GM21423 (cell line): Measurements from ENCODE around the gene USP22.

ENCODE experiments used
- ATAC-seq: cut with Tn5 transposase; IDR thresholded peaks from one replicate; pipeline ENCODE4 v1.9.1; 2021; ENCODE audit warnings: mild to moderate bottlenecking, moderate library complexity; ENCODE audit not compliant: unreplicated experiment

The USP22 gene

DNA sequence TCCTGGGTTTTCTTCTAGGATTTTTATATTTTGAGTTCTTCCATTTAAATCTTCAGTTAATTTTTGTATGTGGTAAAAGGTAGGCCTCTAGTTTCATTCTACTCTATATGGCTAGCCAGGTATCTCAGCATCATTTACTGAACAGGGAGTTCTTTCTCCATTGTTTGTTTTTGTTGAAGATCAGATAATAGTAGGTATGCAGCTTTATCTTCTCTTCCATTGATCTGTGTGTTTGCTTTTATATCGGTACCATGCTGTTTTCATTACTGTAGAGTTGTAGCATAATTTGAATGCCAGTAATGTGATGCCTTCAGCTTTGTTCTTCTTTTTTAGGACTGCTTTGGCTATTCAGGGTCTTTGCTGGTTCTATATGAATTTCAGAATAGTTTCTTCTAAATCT lies 77.3 kb downstream of the USP22 start:
- ATAC-seq = no peak

DNA sequence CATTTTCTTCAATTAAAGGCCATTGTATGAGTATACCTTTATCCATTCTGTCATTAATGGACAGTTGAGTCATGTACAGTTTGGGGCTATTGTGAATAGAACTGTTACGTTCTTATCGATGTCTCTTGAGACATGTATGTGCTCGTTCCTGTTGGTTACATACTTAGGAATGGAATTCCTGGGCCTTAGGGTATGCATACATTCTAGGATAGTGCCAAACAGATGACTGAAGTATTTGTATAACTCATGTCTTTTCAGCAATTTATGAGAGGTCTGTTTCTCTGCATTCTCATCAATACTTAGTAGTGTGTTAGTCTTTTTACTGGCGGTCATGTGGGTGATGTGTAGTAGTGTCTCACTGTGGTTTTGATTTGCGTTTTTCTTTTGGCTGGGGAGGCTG lies 81.2 kb downstream of the USP22 start:
- ATAC-seq = no peak

DNA sequence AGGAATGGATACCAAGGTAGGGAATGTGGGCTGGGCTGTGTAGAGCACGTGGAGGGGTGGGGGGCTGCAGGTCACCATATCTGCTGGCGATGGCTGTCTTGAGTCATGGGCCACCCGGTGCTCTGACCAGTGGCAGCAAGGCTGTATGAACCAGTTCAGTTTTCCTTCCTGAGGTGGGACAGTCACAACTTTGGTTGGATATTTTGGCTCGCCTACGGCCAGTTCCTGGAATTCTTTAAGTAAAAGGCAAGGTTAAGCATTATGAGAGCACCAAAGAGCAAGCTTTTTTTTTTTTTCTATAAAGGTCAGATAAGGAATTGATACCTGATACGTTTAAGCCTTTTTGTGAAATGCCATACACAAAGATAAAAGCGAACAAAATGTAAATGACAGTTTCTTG lies 81.9 kb downstream of the USP22 start:
- no peak for ATAC-seq

DNA sequence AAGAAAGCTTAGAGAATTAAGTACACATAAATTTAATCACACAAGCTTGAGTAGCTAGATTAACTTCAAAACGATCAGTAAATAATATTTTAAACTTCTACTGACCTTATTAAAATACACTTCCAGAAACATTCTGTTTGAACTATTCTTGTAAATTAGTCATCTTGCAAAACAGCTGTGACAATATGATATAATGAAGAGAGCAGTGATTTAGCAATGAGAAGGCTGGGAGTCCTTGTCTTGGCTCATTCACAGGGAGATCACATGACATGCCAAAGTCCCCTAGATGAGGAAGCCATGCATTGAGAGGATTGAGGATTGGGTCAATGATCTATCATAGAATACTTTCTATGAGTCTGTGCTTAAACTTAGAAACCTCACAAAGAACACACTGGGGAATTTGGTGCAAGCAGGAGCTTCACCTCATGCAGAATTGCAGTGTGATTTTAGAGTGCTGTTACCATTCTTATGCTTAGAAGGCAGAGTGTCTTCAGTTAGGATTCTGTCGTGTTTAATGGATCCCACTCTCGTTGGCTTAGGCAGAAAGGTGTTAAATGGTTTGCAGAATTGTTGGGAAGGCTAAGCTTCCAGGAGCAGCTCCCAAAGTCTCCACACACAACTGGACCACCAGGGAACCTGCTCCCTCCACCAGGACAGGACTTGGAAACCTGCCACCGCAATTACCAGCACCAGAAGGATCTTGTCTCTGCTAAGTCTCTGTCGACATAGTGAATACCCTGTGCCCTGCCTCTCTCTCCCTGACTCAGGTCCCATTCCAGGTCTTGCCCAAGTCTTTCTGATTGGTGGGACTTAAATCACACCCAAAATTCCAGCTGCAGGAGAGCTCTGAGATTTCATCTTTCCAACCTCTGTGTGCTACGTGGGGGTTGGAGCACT lies 87.1 kb downstream of the USP22 start:
- no peak for ATAC-seq

DNA sequence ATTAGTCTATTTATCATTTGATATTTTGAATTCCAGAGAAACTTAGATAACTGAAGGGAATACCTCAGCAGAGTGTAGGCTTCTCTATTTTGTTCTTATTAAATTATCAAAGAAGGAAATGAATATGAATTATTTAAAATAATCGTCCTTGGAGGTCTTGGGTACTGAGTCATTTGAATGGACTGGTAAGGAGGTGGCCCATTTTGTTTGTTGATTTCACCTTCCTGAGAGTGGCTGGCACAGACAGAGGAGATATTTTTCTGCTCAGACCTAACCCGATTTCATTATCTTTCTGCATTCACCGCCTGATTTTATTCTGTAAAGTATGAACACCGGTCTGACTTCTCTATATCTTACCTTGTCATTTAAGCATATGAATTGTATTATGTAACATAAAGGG lies 88.0 kb downstream of the USP22 start:
- no peak for ATAC-seq

DNA sequence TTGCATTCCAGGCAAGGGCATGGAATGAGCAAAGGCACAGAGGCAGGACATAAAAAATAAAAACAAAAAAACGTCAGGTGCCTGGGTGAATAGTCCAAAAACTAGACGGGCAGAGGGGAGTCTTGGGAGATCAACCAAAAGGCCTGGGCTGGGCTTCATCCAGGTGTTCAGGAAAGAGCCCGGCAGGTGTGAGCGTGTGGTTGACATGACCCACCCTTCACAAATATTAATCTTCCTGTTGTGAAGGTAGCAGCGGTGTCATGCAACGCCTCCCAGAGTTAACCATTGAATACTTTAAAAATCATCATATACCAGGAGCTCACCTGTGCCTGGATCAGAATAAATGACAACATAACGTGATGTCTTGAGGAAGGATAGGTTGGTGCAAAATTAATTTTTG lies 90.6 kb downstream of the USP22 start:
- no peak for ATAC-seq
